Activated naive CD4-positive, alpha-beta T cell treated with anti-CD3 and anti-CD28 coated beads for 36 hours (primary cell): ENCODE results near the gene DYRK3. TPM values are rescaled to one million over a fixed set of nuclear protein-coding genes. Genes with fewer than 3 reads are reported as not detected.
"Not testable (repeated sequence)": the region's sequence is repeated elsewhere in the genome, so short reads cannot be mapped to it uniquely, and the experiment has no call there.

Source experiments
- CTCF ChIA-PET: fragments of 350-600 bp; sonication (Branson Sonifier 250); formaldehyde crosslinking; loops from one replicate; lab custom pipeline; 2021; ENCODE audit warnings: antibody characterized with exemption; lab: Charles Lee
- DNase-seq: peaks from one replicate; pipeline ENCODE4 v3.0.0-alpha.2; 2020
- H3K27ac Mint-ChIP-seq: one replicate; pipeline ENCODE4 v1.8.0; 2021; ENCODE audit warnings: mild to moderate bottlenecking, mixed read lengths
- H3K27me3 Mint-ChIP-seq: one replicate; pipeline ENCODE4 v1.8.0; 2021; ENCODE audit warnings: low read depth, mixed read lengths
- H3K36me3 Mint-ChIP-seq: one replicate; pipeline ENCODE4 v1.8.0; 2021; ENCODE audit warnings: low read depth, mixed read lengths
- H3K4me1 Mint-ChIP-seq: one replicate; pipeline ENCODE4 v1.8.0; 2021; ENCODE audit warnings: low read depth, mixed read lengths
- H3K4me3 Mint-ChIP-seq: one replicate; pipeline ENCODE4 v1.8.0; 2021; ENCODE audit warnings: mild to moderate bottlenecking, moderate library complexity, mixed read lengths
- H3K9me3 Mint-ChIP-seq: one replicate; pipeline ENCODE4 v1.8.0; 2021; ENCODE audit warnings: mixed read lengths
- intact Hi-C: fragments of 100-400 bp; cut with micrococcal nuclease; formaldehyde crosslinking; loops from one replicate; pipeline ENCODE4 v1.15.1; 2023
- total RNA-seq, 2 experiments: library from RNA; stranded (reverse); gene quantifications; one replicate each; pipeline ENCODE4 v1.2.3, GENCODE V29; 2021

Gene DYRK3
- total RNA-seq, 2 experiments from 2014 or later = 6.5 to 6.7 TPM

- CTCF ChIA-PET = interaction anchor here (2.7 to 6.7 kb wide), 2 partner anchors 12 to 68 kb away, joined by 16 to 53 read pairs; no protein-coding TSS in a partner anchor
- peak overlapping the region; percentile 19 for H3K27ac Mint-ChIP-seq
- DNase-seq = no peak
- peaks cover 57% of the 10 kb centered on the region for H3K36me3 Mint-ChIP-seq
- H3K4me1 Mint-ChIP-seq = peaks cover 15% of the 10 kb centered on the region
- H3K4me3 Mint-ChIP-seq = no peak overlapping the region
- H3K27me3 Mint-ChIP-seq = no peaks in the 10 kb centered on the region
- intact Hi-C loops = no loop called here
- no peaks in the 10 kb centered on the region for H3K9me3 Mint-ChIP-seq
Measured at GRCh38 chr1:206596319-206596666, 39.0 kb upstream of the DYRK3 start.

GRCh38 chr1:206600527-206600926, 34.8 kb upstream of the DYRK3 start:
- Mint-ChIP-seq H3K4me1 (no peaks in the 10 kb centered on the region), H3K27ac (no peak overlapping the region), H3K9me3 (no peaks in the 10 kb centered on the region), H3K27me3 (no peaks in the 10 kb centered on the region), H3K4me3 (no peak overlapping the region), H3K36me3 (peaks cover 49% of the 10 kb centered on the region)
- intact Hi-C loops = no loop called here
- no peak for DNase-seq
- CTCF ChIA-PET = interaction anchor here (1.1 to 2.4 kb wide), 3 partner anchors 8 to 110 kb away, joined by 3 to 10 read pairs (median 4); no protein-coding TSS in a partner anchor

- Mint-ChIP-seq H3K27ac (no peak overlapping the region), H3K9me3 (no peaks in the 10 kb centered on the region), H3K4me1 (peaks cover 32% of the 10 kb centered on the region), H3K36me3 (peaks cover 46% of the 10 kb centered on the region), H3K27me3 (no peaks in the 10 kb centered on the region), H3K4me3 (no peak overlapping the region)
- intact Hi-C loops = loop anchor here (5.0 kb wide), 1 partner anchor 122 kb away; no protein-coding TSS in a partner anchor
- DNase-seq = no peak
- CTCF ChIA-PET = interaction anchor here (0.7 to 8.0 kb wide), 2 partner anchors 24 to 59 kb away, joined by 3 to 130 read pairs; no protein-coding TSS in a partner anchor
Measured at GRCh38 chr1:206604861-206605260, 30.5 kb upstream of the DYRK3 start.

- peaks cover 59% of the 10 kb centered on the region for H3K36me3 Mint-ChIP-seq
- no peak overlapping the region for H3K4me3 Mint-ChIP-seq
- peaks cover 51% of the 10 kb centered on the region for H3K4me1 Mint-ChIP-seq
- DNase-seq = no peak
- no peaks in the 10 kb centered on the region for H3K27me3 Mint-ChIP-seq
- intact Hi-C loops = loop anchor here (5.0 kb wide), 1 partner anchor 120 kb away; no protein-coding TSS in a partner anchor
- peak overlapping the region; percentile 41 for H3K27ac Mint-ChIP-seq
- CTCF ChIA-PET = interaction anchor here (0.8 to 8.0 kb wide), 11 partner anchors 13 to 128 kb away, joined by 3 to 130 read pairs (median 5); partner anchors contain the start of genes DYRK3 and RASSF5
- H3K9me3 Mint-ChIP-seq = no peaks in the 10 kb centered on the region
Measured at GRCh38 chr1:206606867-206607266, 28.5 kb upstream of the DYRK3 start.

GRCh38 chr1:206608108-206608698, 27.1 kb upstream of the DYRK3 start:
- Mint-ChIP-seq H3K4me1 (peaks cover 53% of the 10 kb centered on the region), H3K36me3 (peaks cover 52% of the 10 kb centered on the region), H3K27ac (peak overlapping the region; percentile 99), H3K9me3 (no peaks in the 10 kb centered on the region), H3K27me3 (no peaks in the 10 kb centered on the region), H3K4me3 (peak overlapping the region; percentile 61)
- peak; percentile 83 for DNase-seq
- CTCF ChIA-PET = interaction anchor here (0.6 to 8.0 kb wide), 21 partner anchors 10 to 375 kb away, joined by 3 to 130 read pairs (median 5); partner anchors contain the start of genes DYRK3 and IKBKE
- intact Hi-C loops = loop anchor here (1.0 to 5.0 kb wide), 8 partner anchors 27 to 305 kb away; partner anchors contain the start of genes DYRK3 and MAPKAPK2

- DNase-seq = peak; percentile 56
- intact Hi-C loops = loop anchor here (1.0 to 5.0 kb wide), 10 partner anchors 20 to 303 kb away; partner anchors contain the start of genes DYRK3 and MAPKAPK2
- peaks cover 53% of the 10 kb centered on the region for H3K4me1 Mint-ChIP-seq
- H3K27me3 Mint-ChIP-seq = no peaks in the 10 kb centered on the region
- CTCF ChIA-PET = interaction anchor here (0.6 to 8.0 kb wide), 25 partner anchors 11 to 811 kb away, joined by 3 to 130 read pairs (median 5); partner anchors contain the start of genes DYRK3 and IKBKE
- peak overlapping the region; percentile 61 for H3K4me3 Mint-ChIP-seq
- H3K9me3 Mint-ChIP-seq = no peaks in the 10 kb centered on the region
- H3K36me3 Mint-ChIP-seq = peaks cover 46% of the 10 kb centered on the region
- peak overlapping the region; percentile 99 for H3K27ac Mint-ChIP-seq
Measured at GRCh38 chr1:206609229-206609991, 25.9 kb upstream of the DYRK3 start.

GRCh38 chr1:206612129-206612876, 23.0 kb upstream of the DYRK3 start, which contains the start of gene EIF2D:
Gene EIF2D, minus strand, starts transcription at chr1:206612465. Its CDS starts 123 bp downstream, at chr1:206612342.
- peak; percentile 95 for DNase-seq
- H3K9me3 Mint-ChIP-seq = no peaks in the 10 kb centered on the region
- H3K36me3 Mint-ChIP-seq = peaks cover 32% of the 10 kb centered on the region
- intact Hi-C loops = loop anchor here (1.0 kb wide), 2 partner anchors 23 to 106 kb away; partner anchors contain the start of gene DYRK3
- peaks cover 44% of the 10 kb centered on the region for H3K4me1 Mint-ChIP-seq
- H3K27me3 Mint-ChIP-seq = no peaks in the 10 kb centered on the region
- peak within 1 kb of the TSS; percentile 99 for H3K27ac Mint-ChIP-seq
- H3K4me3 Mint-ChIP-seq = peak within 1 kb of the TSS; percentile 92
- CTCF ChIA-PET = interaction anchor here (0.6 to 8.0 kb wide), 26 partner anchors 8 to 230 kb away, joined by 3 to 130 read pairs (median 4); partner anchors contain the start of genes DYRK3 and IKBKE

GRCh38 chr1:206626396-206626795, 8.9 kb upstream of the DYRK3 start:
- not testable (repeated sequence) for H3K9me3 Mint-ChIP-seq, H3K27ac Mint-ChIP-seq
- CTCF ChIA-PET = interaction anchor here (1.6 to 7.0 kb wide), 2 partner anchors 39 to 44 kb away, joined by 4 to 118 read pairs; no protein-coding TSS in a partner anchor

GRCh38 chr1:206628916-206629315, 6.4 kb upstream of the DYRK3 start:
- H3K36me3 Mint-ChIP-seq = no peaks in the 10 kb centered on the region
- no peaks in the 10 kb centered on the region for H3K9me3 Mint-ChIP-seq
- H3K4me3 Mint-ChIP-seq = no peak overlapping the region
- CTCF ChIA-PET = interaction anchor here (0.6 to 7.0 kb wide), 6 partner anchors 21 to 283 kb away, joined by 3 to 118 read pairs (median 9); no protein-coding TSS in a partner anchor
- no peak for DNase-seq
- no peak overlapping the region for H3K27ac Mint-ChIP-seq
- intact Hi-C loops = no loop called here
- peaks cover 13% of the 10 kb centered on the region for H3K27me3 Mint-ChIP-seq
- no peaks in the 10 kb centered on the region for H3K4me1 Mint-ChIP-seq

More at GRCh38 chr1:206626396-206626795, 8.9 kb upstream of the DYRK3 start:
- intact Hi-C loops, H3K4me3 Mint-ChIP-seq, H3K36me3 Mint-ChIP-seq, DNase-seq, H3K27me3 Mint-ChIP-seq, H3K4me1 Mint-ChIP-seq: not testable (repeated sequence)

- no peaks in the 10 kb centered on the region for H3K36me3 Mint-ChIP-seq
- CTCF ChIA-PET = interaction anchor here (0.6 to 7.0 kb wide), 26 partner anchors 9 to 492 kb away, joined by 3 to 118 read pairs (median 4); partner anchors contain the start of gene EIF2D
- no peak overlapping the region for H3K4me3 Mint-ChIP-seq
- intact Hi-C loops = no loop called here
- DNase-seq = peak; percentile 60
- peaks cover 13% of the 10 kb centered on the region for H3K4me1 Mint-ChIP-seq
- peaks cover 13% of the 10 kb centered on the region for H3K27me3 Mint-ChIP-seq
- H3K9me3 Mint-ChIP-seq = no peaks in the 10 kb centered on the region
- no peak overlapping the region for H3K27ac Mint-ChIP-seq
Measured at GRCh38 chr1:206631085-206631509, 4.2 kb upstream of the DYRK3 start.

GRCh38 chr1:206633708-206634121, 1.6 kb upstream of the DYRK3 start:
- Mint-ChIP-seq H3K27me3 (peaks cover 18% of the 10 kb centered on the region), H3K27ac (no peak overlapping the region), H3K4me1 (peaks cover 27% of the 10 kb centered on the region), H3K9me3 (no peaks in the 10 kb centered on the region), H3K36me3 (peaks cover under 1% of the 10 kb centered on the region), H3K4me3 (no peak overlapping the region)
- CTCF ChIA-PET = interaction anchor here (1.1 to 6.6 kb wide), 7 partner anchors 12 to 278 kb away, joined by 3 to 133 read pairs (median 14); no protein-coding TSS in a partner anchor
- DNase-seq = no peak
- intact Hi-C loops = loop anchor here (1.0 to 2.0 kb wide), 6 partner anchors 25 to 349 kb away; no protein-coding TSS in a partner anchor
